Smooth muscle cell (in vitro differentiated cells): ENCODE results near the gene PLA2G4E. TPM values are rescaled to one million over a fixed set of nuclear protein-coding genes. Genes with fewer than 3 reads are reported as not detected.

Source experiments
- DNase-seq: peaks from one replicate; lab custom pipeline; 2025; ENCODE audit not compliant: unreplicated experiment; lab: John Stamatoyannopoulos, UW
- H2AFZ ChIP-seq: fragments of 200-600 bp; sonication (generic); 2 replicates; pipeline ENCODE4 v1.6.0; 2016; ENCODE audit warnings: antibody characterized with exemption, low read depth, mild to moderate bottlenecking
- H3F3A ChIP-seq: fragments of 200-600 bp; sonication (generic); 2 replicates; pipeline ENCODE4 v1.6.0; 2017; ENCODE audit warnings: antibody characterized with exemption, low read depth
- H3K27ac ChIP-seq: fragments of 200-600 bp; sonication (generic); 2 replicates; pipeline ENCODE4 v1.5.1; 2016; ENCODE audit warnings: low read depth, mild to moderate bottlenecking
- H3K27me3 ChIP-seq: fragments of 200-600 bp; sonication (generic); 2 replicates; pipeline ENCODE4 v1.6.1; 2016; ENCODE audit warnings: low read depth, mild to moderate bottlenecking
- H3K36me3 ChIP-seq: fragments of 200-600 bp; sonication (generic); 2 replicates; pipeline ENCODE4 v1.5.1; 2016; ENCODE audit warnings: low read depth
- H3K4me1 ChIP-seq: fragments of 200-600 bp; sonication (generic); 2 replicates; pipeline ENCODE4 v1.5.1; 2016; ENCODE audit warnings: low read depth
- H3K4me2 ChIP-seq: fragments of 200-600 bp; sonication (generic); 2 replicates; pipeline ENCODE4 v1.6.0; 2016; ENCODE audit warnings: mild to moderate bottlenecking
- H3K4me3 ChIP-seq: fragments of 200-600 bp; sonication (generic); 2 replicates; pipeline ENCODE4 v1.5.1; 2016; ENCODE audit warnings: mild to moderate bottlenecking
- H3K79me2 ChIP-seq: fragments of 200-600 bp; sonication (generic); 2 replicates; pipeline ENCODE4 v1.6.0; 2016; ENCODE audit warnings: low read depth, mild to moderate bottlenecking
- H3K9ac ChIP-seq: fragments of 200-600 bp; sonication (generic); 2 replicates; pipeline ENCODE4 v1.6.0; 2016; ENCODE audit warnings: low read depth
- H3K9me3 ChIP-seq: fragments of 200-600 bp; sonication (generic); replicated peaks from 2 replicates; pipeline ENCODE4 v1.5.1; 2016; ENCODE audit warnings: low read depth
- H4K20me1 ChIP-seq: fragments of 200-600 bp; sonication (generic); 2 replicates; pipeline ENCODE4 v1.6.0; 2016; ENCODE audit warnings: low read depth
- CTCF ChIP-seq: fragments of 200-600 bp; sonication (generic); IDR thresholded peaks from 2 replicates; pipeline ENCODE4 v1.5.1; 2017; ENCODE audit warnings: borderline replicate concordance, mild to moderate bottlenecking, antibody characterized with exemption; ENCODE audit not compliant: insufficient read depth, poor library complexity, severe bottlenecking
- WGBS: methylation state at CpG from one replicate; pipeline ENCODE4 v1.1.7; 2016; ENCODE audit warnings: low lambda C conversion rate; 5-methylcytosine and 5-hydroxymethylcytosine counted together
- polyA plus RNA-seq: library from polyadenylated mRNA; unstranded; fragments of >200 nt; fragmentation: Nextera tagmentation; extraction: Ambion mirVana; gene quantifications from 2 replicates; pipeline ENCODE4 v1.2.1, GENCODE V29; 2016
- total RNA-seq: library from RNA; depleted of rRNA; stranded (reverse); fragments of >200 nt; gene quantifications from 2 replicates; pipeline ENCODE4 v1.2.3, GENCODE V29; 2014

PLA2G4E gene
- total and polyA plus RNA-seq, 2 experiments from 2014 or later = 1.6 TPM; not detected in 1

GRCh38 chr15:42001236-42001635, 19.6 kb downstream of the PLA2G4E start:
- H4K20me1 ChIP-seq = no peaks in the 10 kb centered on the region
- H3K4me2 ChIP-seq = no peak overlapping the region
- no peak overlapping the region for H3K27ac ChIP-seq
- no peak overlapping the region for H3K4me3 ChIP-seq
- H3K9me3 ChIP-seq = no peaks in the 10 kb centered on the region
- peaks cover 9% of the 10 kb centered on the region for H3K27me3 ChIP-seq
- no peaks in the 10 kb centered on the region for H3K4me1 ChIP-seq
- TF ChIP-seq CTCF = no peak
- DNase-seq = no peak
- H3K36me3 ChIP-seq = no peaks in the 10 kb centered on the region
- no peak overlapping the region for H2AFZ ChIP-seq
- H3K79me2 ChIP-seq = no peaks in the 10 kb centered on the region
- H3F3A ChIP-seq = no peaks in the 10 kb centered on the region
- no peak overlapping the region for H3K9ac ChIP-seq
- 65% methylated on average over 4 of the region's 4 CpGs for WGBS

- DNase-seq = no peak
- H3K27ac ChIP-seq = no peak overlapping the region
- no peaks in the 10 kb centered on the region for H3K79me2 ChIP-seq
- no peak overlapping the region for H3K4me3 ChIP-seq
- no peaks in the 10 kb centered on the region for H3K4me1 ChIP-seq
- no peak overlapping the region for H2AFZ ChIP-seq
- WGBS = 87% methylated on average over 14 of the region's 15 CpGs
- H3K36me3 ChIP-seq = no peaks in the 10 kb centered on the region
- peaks cover 9% of the 10 kb centered on the region for H3K27me3 ChIP-seq
- H3F3A ChIP-seq = no peaks in the 10 kb centered on the region
- H4K20me1 ChIP-seq = no peaks in the 10 kb centered on the region
- no peaks in the 10 kb centered on the region for H3K9me3 ChIP-seq
- no peak overlapping the region for H3K9ac ChIP-seq
- H3K4me2 ChIP-seq = no peak overlapping the region
- no peak for TF ChIP-seq CTCF
Observed at GRCh38 chr15:41999290-42000285, 21.3 kb downstream of the PLA2G4E start.

- WGBS = 86% methylated on average over 3 of the region's 3 CpGs
- Histone ChIP-seq H3K36me3 (no peaks in the 10 kb centered on the region), H3K27me3 (peaks cover 6% of the 10 kb centered on the region), H3F3A (no peaks in the 10 kb centered on the region), H3K4me1 (no peaks in the 10 kb centered on the region), H3K79me2 (no peaks in the 10 kb centered on the region), H3K9ac (no peak overlapping the region), H3K4me2 (no peak overlapping the region), H4K20me1 (no peaks in the 10 kb centered on the region), H3K4me3 (no peak overlapping the region), H3K9me3 (no peaks in the 10 kb centered on the region), H2AFZ (no peak overlapping the region), H3K27ac (no peak overlapping the region)
- no peak for TF ChIP-seq CTCF
- DNase-seq = no peak
Observed at GRCh38 chr15:41997845-41998244, 23.0 kb downstream of the PLA2G4E start.
